Testis (tissue), 3 donors: Measurements from ENCODE around the gene ALG11. TPM values are rescaled to one million over a fixed set of nuclear protein-coding genes. Genes with fewer than 3 reads are reported as not detected.

Experiments used
- DNase-seq: peaks from one replicate; pipeline ENCODE4 v3.0.0-alpha.2; 2019
- H3K27ac ChIP-seq, 2 donors: fragments of 200-600 bp; sonication (generic); one replicate each; pipeline ENCODE4 v1.5.1; 2019
- H3K27me3 ChIP-seq: fragments of 200-600 bp; sonication (generic); one replicate; pipeline ENCODE4 v1.5.1; 2019
- H3K36me3 ChIP-seq: fragments of 200-600 bp; sonication (generic); one replicate; pipeline ENCODE4 v1.5.1; 2017; ENCODE audit warnings: low read depth; ENCODE audit errors: missing control alignments
- H3K4me1 ChIP-seq: fragments of 200-600 bp; sonication (generic); one replicate; pipeline ENCODE4 v1.5.1; 2019
- H3K4me3 ChIP-seq, 2 donors: fragments of 200-600 bp; sonication (generic); one replicate each; pipeline ENCODE4 v1.5.1; 2017 to 2019
- H3K9me3 ChIP-seq: fragments of 200-600 bp; sonication (generic); one replicate; pipeline ENCODE4 v1.5.1; 2017
- CTCF ChIP-seq, 3 experiments: fragments of 450-650 bp in 2 of 3; fragments of 200-600 bp in 1 of 3; sonication (generic) in 1 of 3; IDR thresholded peaks; one replicate each; pipeline ENCODE4 v1.5.1; 2016 to 2019; ENCODE audit warnings: antibody characterized with exemption in 3 of 3, mild to moderate bottlenecking in 2 of 3, moderate library complexity in 1 of 3
- POLR2A ChIP-seq: fragments of 450-650 bp; IDR thresholded peaks from one replicate; pipeline ENCODE4 v1.6.1; 2017; ENCODE audit warnings: antibody characterized with exemption, mild to moderate bottlenecking, moderate library complexity
- WGBS, 2 donors: methylation state at CpG; one replicate each; pipeline ENCODE4 v1.1.5; 2018; 5-methylcytosine and 5-hydroxymethylcytosine counted together
- intact Hi-C: fragments of 100-400 bp; cut with DNase I; formaldehyde crosslinking; loops from one replicate; pipeline ENCODE4 v1.15.1; 2023; ENCODE audit warnings: low total_unique reads
- polyA plus RNA-seq: library from polyadenylated mRNA; stranded (reverse); fragments of 350-450 nt; fragmentation: Illumina TruSeq; extraction: RNeasy Lipid Tissue Mini Kit (QIAGEN cat#74804); gene quantifications from one replicate; pipeline ENCODE4 v1.2.3, GENCODE V29; 2014; ENCODE audit warnings: low read depth, low replicate concordance; ENCODE audit not compliant: insufficient read depth
- total RNA-seq, 2 donors: library from RNA; depleted of rRNA; stranded (reverse); fragments of >200 nt; gene quantifications; one replicate each; pipeline ENCODE4 v1.2.3, GENCODE V29; 2016

The ALG11 gene
- total and polyA plus RNA-seq, 3 donors from 2014 or later: 14.5 to 36.5 (median 24.4) TPM

GRCh38 chr13:52010890-52011631, 1.1 kb upstream of the ALG11 start, which contains the start of gene ATP7B:
ATP7B (minus strand) TSS chr13:52011450; CDS start chr13:52011337, 113 bp downstream.
- TF ChIP-seq CTCF (IDR thresholded peaks at IDR 0.05) (no peak), POLR2A (no peak)
- DNase-seq: peak; percentile 36
- H3K9me3 ChIP-seq: no peaks in the 10 kb centered on the region
- peaks cover 5% of the 10 kb centered on the region for H3K4me1 ChIP-seq
- H3K4me3 ChIP-seq: peak within 1 kb of the TSS; percentile 90 to 97
- no peaks in the 10 kb centered on the region for H3K27me3 ChIP-seq
- intact Hi-C loops: no loop called here
- peak within 1 kb of the TSS; percentile 51 to 85 for H3K27ac ChIP-seq
- 3 to 6% methylated on average over 22 to 46 of the region's 46 CpGs for WGBS, 2 donors
- H3K36me3 ChIP-seq: no peaks in the 10 kb centered on the region

GRCh38 chr13:52012512-52012836, 276 bp downstream of the ALG11 start:
- Histone ChIP-seq H3K36me3 (no peaks in the 10 kb centered on the region), H3K27me3 (no peaks in the 10 kb centered on the region), H3K27ac (peak overlapping the region; percentile 51 to 85), H3K9me3 (no peaks in the 10 kb centered on the region), H3K4me3 (peak overlapping the region; percentile 90 to 97), H3K4me1 (peaks cover 5% of the 10 kb centered on the region)
- 0 to 2% methylated on average over 8 of the region's 8 CpGs for WGBS, 2 donors
- intact Hi-C loops: no loop called here
- DNase-seq: no peak
- TF ChIP-seq CTCF (IDR thresholded peaks at IDR 0.05) (no peak), POLR2A (no peak)

- 89 to 98% methylated on average over 3 of the region's 3 CpGs for WGBS, 2 donors
- Histone ChIP-seq H3K4me1 (no peaks in the 10 kb centered on the region), H3K4me3 (no peak overlapping the region), H3K36me3 (no peaks in the 10 kb centered on the region), H3K27me3 (no peaks in the 10 kb centered on the region), H3K9me3 (no peaks in the 10 kb centered on the region), H3K27ac (no peak overlapping the region)
- intact Hi-C loops: no loop called here
- TF ChIP-seq CTCF (IDR thresholded peaks at IDR 0.05): no peak
- no peak for TF ChIP-seq POLR2A
- DNase-seq: no peak
Observed at GRCh38 chr13:52016296-52016695, 4.1 kb downstream of the ALG11 start.

GRCh38 chr13:52020191-52020590, 8.0 kb downstream of the ALG11 start:
- TF ChIP-seq CTCF (IDR thresholded peaks at IDR 0.05) (no peak), POLR2A (no peak)
- Histone ChIP-seq H3K36me3 (no peaks in the 10 kb centered on the region), H3K9me3 (no peaks in the 10 kb centered on the region), H3K4me3 (no peak overlapping the region), H3K27ac (no peak overlapping the region), H3K4me1 (no peaks in the 10 kb centered on the region), H3K27me3 (no peaks in the 10 kb centered on the region)
- intact Hi-C loops: no loop called here
- DNase-seq: no peak
- 94 to 97% methylated on average over 3 of the region's 3 CpGs for WGBS, 2 donors

- intact Hi-C loops: no loop called here
- DNase-seq: no peak
- H3K4me3 ChIP-seq: no peak overlapping the region
- TF ChIP-seq CTCF (IDR thresholded peaks at IDR 0.05): no peak
- TF ChIP-seq POLR2A: no peak
- H3K9me3 ChIP-seq: no peaks in the 10 kb centered on the region
- WGBS, 2 donors: 93 to 96% methylated on average over 2 of the region's 2 CpGs
- no peak overlapping the region for H3K27ac ChIP-seq
- H3K36me3 ChIP-seq: no peaks in the 10 kb centered on the region
- H3K27me3 ChIP-seq: no peaks in the 10 kb centered on the region
- no peaks in the 10 kb centered on the region for H3K4me1 ChIP-seq
Observed at GRCh38 chr13:52022356-52022755, 10.2 kb downstream of the ALG11 start.
